LoVo (cell line): ENCODE measurements around the gene CCDC174.

ENCODE experiments used
- DNase-seq: peaks from one replicate; pipeline ENCODE4 v3.0.0-alpha.2; 2016; ENCODE audit warnings: low spot score

Gene CCDC174

DNA sequence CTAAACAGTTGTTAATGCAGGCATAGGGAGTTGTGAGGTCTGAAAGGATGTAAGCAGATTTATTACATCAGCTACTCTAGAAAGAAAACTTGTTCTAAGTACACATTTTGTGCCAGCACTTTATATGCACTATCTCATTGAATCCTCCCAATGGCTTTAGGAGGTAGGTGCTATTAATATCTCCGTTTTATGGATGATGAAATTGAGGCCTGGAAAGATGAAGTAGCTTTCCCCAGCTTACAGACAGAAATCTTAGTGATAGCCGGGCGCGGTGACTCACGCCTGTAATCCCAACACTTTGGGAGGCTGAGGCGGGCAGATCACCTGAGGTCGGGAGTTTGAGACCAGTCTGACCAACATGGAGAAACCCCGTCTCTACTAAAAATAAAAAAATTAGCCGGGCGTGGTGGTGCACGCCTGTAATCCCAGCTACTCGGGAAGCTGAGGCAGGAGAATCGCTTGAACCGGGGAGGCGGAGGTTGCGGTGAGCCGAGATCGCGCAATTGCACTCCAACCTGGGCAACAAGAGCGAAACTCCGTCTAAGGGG lies 872 bp downstream of the CCDC174 start:
- peak; percentile 15 for DNase-seq

DNA sequence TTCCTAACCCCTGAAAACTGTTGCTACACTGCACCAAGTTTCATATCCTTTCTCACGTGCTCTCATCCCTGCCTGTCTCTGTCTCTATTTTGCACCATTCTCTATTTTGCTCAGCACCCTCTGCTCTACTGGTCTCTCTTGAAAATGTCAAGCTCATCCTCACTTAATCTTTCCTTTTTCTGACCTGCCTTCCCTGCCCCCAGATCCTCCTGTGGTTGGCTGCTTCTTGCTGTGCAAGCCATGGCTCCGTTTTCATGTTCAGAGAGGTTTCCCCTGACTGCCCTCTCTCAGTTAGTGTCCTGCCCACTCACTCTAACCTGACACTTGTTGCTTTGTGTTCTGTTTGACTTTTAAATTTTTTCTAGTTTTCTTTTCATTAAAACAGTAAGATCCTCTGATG lies 6.0 kb downstream of the CCDC174 start:
- DNase-seq: no peak

DNA sequence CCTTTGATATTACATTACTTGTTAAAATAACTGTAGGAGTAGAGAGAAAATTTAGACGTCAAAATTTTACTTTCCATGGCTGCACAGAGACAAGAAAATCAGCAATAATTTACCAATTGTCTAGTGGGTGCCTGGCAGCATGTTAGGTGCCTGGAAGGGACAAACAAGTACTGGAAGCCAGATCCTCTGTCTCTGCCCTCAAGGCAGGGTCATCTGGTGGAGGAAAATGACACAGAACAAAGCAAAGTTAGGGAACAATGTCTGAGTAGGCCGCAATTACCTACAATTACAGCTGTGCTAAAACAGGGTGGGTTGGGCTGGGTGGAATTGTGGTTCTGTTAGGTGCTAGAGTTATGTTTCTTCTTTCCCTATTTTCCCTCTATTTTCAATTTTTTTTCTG lies 7.4 kb downstream of the CCDC174 start:
- DNase-seq: no peak

DNA sequence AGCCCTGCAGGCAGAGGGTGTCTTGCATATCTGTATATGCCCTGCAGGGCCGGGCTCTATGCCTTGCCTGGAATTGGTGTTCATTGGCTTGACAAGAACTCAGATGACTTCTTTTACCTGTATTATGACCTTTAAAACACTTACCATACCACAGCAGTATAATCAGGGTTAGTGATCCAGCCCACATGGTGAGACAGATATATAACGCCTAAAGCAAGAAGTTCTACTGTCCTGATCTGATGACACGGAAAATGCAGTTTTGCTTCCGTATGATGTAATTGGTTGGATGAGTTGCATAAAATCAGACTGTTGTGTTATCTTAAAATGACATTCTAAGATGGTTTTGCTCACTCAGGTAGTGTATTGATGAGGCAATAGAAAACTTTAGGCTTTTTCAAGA lies 9.4 kb downstream of the CCDC174 start:
- DNase-seq: no peak

DNA sequence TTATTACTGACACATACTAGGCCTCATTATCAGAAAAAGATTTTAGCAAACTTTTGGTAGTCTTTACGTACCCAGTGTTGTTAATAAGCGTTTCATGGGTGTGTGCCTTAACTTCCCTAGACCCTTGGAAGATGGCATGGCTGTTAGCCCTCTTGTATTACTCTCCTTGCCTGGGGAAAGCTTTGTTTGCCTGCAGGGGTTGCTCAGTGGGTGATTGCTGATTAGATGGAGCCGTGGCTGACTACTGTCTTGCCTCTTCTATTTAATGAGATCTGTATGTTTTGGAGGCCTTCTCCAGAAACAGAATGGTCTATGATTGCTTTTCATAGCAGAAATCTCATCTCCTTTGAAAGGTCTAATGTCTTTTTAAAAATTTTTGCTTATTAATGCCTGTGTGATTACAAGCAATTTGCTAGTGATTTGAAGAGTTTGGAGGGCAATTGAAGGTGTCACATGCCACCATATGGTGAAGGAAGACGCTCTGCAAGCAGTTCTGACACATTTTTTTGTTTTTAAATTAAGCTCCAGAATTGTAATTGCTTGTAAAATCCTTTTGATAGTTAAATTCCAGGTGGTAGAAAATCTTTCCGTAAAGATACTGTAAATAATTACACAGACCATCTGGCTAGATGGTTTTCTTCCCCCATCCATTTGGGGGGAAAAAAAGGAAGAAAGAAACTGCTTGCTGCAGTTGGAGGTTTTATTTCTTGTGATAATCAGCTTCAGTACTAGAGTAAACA lies 12.0 kb downstream of the CCDC174 start:
- DNase-seq: no peak

DNA sequence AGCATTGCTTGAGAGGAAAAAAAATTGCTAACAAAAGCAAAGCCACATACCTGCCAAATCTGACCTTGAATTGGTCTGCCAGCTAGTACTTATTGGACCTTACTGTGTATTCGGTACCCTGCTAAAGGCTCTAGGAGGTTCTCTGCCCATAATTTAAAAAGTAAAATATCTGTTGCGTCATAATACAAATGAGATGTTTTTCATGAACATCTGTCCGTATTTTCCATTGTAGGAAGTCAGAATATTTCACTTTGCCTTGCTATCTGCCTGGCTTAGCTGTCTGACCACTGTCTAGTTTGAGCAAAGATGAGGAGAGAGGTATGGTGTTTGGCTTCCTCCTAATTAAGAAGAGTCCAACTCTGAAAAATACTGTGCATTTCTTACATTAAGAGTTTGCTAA lies 12.6 kb downstream of the CCDC174 start:
- no peak for DNase-seq

DNA sequence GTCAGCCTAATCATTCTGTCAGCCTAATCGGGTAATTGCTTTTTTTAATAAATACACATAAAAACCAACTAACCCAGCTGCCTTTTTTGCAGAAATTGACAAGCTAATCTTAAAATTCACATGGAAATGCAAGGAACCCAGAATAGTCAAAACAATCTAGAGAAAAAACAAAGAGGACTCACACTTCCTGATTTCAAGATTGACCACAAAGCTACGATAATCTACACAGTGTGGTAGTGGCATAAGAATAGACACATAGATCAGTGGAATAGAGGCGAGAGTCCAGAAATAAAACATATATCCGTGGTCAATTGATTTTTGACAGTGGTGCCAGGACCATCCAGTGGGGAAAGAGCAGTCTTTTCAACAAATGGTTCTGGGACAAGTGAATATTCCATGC lies 21.0 kb downstream of the CCDC174 start:
- DNase-seq: no peak

DNA sequence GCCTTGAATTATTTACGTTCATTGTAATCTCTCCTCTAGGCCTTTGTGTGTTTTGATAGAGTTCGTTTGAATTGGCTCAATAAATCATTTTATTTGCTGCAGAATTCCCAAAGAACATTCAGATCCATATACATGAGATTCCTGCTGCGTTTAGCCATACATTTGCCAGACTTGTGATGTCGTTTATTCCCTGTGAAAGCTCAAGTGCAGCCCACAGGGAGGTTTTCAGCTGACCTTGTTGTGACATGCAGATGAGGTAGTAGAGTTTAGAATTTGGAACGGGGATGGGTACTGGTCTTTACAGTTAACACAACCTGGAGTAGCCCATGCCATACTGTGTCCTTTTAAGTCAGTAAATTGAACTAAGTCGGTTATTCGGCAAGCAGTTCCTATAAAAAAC lies 23.3 kb downstream of the CCDC174 start, which contains the start of gene C3orf20:
Gene C3orf20, plus strand, starts transcription at position 301 of the 400 bp plus-strand sequence. CDS start 7,573 bp downstream, outside the sequence.
- DNase-seq: no peak

DNA sequence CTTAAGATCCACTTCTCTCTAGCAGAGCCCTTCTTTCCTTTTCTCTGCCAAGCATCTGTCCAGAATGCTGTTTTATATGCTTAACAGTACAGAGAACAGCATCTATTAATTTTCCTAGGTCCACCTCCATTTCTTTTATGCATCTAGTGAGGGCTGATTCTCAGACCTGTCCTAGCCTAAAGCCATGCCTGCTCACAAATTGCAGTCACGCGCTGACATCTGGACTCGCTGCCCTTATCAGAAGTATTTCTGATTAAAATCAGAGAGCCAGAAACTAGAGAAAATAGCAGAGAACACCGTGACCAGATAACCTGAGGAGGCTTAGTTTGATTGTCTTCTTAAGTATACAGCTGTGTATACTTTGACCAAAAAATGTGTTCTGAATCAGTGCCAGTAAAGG lies 25.3 kb downstream of the CCDC174 start:
- no peak for DNase-seq

DNA sequence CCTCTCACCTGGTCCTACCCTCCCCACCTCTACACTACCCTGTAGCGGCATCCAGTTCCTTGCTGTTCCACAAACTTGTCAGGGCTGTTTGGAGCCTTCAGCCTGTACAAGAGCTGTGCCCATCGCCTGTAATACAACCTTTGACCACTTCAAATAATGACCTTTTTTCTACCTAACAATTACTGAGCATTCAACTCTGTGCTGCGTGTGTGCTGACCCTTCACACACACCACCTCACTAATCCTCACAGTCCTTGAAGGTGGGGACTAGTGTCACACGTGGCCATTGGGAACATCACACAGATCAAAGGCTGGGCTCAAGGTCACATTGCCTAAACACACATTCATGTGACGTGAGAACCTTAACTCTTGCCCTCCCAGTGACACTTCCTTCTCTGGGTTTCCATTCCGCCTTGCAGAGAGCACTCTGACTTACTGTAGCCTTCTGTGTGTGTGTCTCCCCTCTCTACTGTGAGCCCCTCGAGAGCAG lies 26.5 kb downstream of the CCDC174 start:
- no peak for DNase-seq

DNA sequence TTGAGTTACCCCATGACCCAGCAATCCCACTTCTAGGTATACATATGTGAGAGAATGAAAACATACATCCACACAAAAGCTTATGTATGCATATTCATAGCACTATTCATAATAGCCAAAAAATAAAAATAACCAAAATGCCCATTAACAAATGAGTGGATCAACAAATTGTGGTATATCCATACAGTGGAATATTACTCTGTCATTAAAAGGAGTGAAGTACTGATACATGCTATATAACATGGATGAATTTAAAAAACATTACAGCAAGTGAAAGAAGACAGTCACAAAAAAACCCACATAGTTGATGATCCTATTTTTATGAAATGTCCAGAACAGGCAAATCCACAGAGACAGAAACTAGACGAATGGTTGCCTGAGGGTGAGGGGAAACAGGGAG lies 28.6 kb downstream of the CCDC174 start:
- no peak for DNase-seq

DNA sequence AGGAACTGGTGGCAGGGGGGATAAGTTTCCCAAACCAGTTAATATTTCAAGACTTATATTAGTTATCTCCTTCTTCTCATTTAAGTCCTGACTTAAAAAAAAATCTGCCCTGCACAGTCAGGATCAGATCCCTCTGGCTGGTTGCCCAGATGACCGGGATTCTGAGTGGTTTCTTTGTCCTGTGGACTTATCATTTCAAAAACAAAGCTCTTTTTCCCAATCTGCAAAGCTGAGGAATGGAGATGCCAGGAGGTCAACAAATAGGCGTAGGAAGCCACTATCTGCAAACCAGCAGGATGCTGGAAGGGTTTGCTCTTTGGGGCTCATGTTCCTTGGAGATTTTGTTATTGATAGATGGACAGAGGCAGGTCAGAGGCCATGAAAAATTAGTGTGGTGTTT lies 29.2 kb downstream of the CCDC174 start:
- no peak for DNase-seq

DNA sequence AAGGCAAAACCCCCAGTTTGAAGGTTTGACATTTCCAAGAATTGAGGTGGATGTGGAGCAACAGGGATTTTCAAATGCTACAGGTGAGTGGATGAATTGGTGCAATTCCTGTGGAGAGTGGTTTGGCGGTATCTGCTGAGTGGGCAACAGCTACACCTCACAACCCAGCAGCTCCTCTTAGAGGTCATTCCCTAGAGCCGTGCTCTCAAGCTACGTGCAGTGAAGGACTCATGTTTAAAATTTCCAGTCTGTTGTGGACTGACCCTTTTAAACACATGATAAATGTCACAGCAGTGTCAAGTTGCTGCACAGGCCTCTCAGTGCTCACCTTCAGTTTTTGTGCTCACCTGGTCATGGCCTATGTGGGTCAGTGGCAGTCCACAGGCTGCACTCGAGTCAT lies 32.9 kb downstream of the CCDC174 start:
- DNase-seq: no peak

DNA sequence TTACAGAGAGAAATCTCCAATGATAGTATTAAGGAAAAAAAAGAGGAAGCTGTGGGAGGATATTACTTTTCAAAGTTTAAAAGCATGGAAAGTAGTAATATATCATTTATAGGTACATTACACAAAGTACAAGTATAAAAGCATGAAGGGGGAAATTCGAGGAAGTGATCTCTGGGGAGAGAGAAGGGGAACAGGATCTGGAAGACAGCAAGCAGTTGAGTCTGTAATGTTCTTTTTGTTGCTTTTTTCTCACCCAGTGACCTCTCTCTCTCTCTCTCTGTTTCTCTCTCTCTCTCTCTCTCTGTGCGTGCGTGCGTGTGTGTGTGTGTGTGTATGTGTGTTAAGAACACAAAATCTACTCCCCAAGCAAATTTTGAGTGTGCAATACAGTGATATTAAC lies 33.6 kb downstream of the CCDC174 start:
- DNase-seq: no peak

DNA sequence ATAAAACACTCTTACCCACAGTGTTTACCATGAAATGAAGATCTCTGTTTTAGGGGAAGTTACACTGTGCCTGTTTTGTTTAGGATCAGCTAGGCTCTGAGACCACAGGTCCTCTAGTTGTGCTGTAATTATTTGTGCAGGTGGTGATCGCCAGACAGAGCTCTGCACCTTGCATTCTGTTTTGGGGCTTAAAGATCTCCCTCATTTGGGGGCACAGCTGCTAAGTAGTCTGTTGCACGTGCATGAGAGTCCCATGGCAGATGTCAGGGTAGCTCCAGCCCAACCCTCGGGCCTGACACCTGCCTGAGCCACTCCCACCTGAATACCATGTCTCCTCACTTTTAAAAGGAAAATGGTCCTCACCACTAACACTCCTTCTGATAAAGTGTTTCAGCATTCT lies 35.8 kb downstream of the CCDC174 start:
- no peak for DNase-seq

DNA sequence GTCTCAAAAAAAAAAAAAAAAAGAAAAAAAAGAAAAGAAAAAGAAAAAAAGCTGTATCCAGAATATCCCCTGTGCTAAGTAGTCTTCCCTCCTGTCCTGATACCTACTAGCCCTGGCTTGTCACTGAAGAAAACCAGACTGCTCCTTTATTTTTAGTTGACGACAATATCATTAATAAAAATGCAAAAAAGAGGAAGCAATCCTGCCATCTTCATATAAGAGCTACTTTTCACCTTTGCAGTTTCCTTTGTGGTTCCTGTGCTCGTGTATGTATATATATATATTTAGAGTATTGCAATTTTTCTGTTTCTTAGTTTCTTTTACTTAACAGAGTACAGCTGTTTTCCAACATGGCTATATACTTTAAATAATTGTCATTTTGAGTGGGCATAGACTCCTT lies 37.0 kb downstream of the CCDC174 start:
- no peak for DNase-seq

DNA sequence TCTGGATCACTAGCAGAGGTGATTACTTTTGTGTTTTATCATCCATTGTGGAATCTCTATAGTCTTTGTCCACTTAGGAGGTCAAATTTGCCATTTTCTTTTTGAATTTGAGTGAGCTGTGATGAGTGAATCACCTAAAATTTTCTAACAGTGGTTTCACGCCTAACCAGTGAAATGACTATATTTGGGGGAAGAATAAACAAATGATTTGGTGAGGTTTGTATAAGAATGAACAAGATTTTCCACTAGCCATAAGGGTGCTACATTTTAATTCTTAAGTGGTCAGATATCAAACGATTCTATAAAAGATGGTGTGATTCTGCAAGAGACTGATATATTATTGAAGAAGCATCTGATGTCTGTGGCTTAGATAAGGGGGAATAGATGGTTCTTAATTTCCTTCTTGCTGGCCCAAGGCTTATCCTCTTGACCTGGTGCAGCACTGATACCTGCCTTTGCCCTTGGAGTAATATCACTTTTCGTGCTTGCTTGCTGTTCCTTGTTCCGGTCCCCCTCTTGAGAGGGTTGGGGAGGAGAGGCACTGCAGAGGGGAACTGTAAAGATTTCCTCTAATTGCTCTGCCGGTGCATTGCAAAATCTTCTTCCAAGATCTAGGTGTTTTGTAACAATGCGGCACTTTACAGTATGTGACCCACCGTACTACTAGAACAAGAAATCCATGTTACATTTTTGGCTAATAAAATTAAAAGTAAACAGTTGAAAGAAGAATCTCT lies 37.9 kb downstream of the CCDC174 start:
- DNase-seq: no peak

DNA sequence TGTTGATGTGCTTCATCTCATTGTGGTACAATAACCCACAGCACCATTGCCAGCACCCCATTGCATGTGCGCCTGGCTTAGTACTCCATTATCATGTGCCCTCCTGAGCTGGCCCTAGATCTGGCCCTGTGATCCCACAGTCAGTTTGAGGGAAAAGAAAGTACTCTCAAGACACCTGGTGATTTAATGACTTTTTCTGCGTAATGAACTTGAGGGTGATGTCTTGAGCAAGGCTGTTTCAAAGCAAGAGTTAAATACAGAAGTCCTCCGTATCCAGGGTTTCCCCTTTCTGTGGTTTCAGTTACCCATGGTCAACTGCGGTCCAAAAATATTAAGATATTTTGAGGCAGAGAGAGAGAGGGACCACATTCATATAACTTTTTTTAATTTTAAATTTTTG lies 39.7 kb downstream of the CCDC174 start:
- DNase-seq: no peak

DNA sequence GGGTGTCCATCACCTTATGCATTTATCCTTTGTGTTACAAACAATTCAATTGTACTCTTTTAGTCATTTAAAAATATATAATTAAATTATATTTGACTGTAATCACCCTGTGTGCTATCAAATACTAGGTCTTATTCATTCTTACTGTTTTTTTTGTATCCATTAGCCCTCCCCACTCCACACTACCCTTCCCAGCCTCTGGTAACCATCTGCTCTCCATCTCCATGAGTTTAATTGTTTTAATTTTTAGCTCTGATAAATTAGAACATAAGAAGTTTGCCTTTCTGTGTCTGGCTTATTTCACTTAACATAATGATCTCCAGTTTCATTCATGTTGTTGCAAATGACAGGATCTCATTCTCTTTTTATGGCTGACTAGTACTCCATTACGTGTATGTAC lies 40.2 kb downstream of the CCDC174 start:
- no peak for DNase-seq

DNA sequence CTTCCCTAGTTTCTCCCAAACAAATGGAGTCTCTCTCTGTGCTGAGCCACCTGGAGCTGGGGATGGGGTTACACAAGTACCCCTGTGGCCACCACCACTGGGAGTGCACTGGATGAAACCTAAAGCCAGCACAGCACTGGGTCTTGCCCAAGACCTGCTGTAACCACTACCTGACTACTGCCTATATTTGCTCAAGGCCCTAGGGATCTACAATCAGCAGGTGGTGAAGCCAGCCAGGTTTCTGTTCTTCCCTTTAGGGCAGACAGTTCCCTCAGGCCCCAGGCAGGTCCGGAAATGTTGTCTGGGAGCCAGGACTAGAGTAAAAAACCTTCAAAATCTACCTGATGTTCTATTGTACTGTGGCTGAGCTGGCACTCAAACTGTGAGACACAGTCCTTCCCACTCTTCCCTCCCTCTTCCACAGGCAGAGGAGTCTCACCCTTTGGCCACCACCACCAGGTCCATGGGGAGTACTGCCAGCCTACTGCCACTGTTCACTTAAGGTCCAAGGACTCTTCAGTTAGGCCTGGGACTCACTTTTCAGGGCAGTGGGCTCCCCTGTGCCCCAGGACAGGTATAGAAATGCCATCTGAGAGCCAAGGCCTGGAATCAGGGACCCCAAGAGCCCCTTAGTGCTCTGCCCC lies 47.2 kb downstream of the CCDC174 start:
- no peak for DNase-seq

DNA sequence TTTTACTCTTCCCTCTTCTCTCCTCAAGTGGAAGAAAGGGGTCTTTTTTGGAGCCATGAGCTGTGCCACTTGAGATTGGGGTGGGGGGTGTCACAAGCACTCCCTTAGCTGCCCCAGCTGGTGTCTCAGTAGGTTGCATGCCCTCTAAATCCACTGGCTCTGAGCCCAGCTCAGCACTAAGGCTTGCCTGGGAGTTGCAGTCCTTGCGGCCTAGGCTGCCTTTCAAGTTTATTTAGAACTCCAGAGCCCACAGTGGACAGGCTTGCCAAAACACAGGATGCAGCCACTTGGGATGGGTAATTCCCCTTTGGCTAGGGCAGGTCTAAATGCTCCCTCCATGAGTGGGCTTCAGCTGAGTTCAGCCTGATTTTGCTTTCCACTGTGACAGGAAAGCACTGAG lies 48.1 kb downstream of the CCDC174 start:
- no peak for DNase-seq

DNA sequence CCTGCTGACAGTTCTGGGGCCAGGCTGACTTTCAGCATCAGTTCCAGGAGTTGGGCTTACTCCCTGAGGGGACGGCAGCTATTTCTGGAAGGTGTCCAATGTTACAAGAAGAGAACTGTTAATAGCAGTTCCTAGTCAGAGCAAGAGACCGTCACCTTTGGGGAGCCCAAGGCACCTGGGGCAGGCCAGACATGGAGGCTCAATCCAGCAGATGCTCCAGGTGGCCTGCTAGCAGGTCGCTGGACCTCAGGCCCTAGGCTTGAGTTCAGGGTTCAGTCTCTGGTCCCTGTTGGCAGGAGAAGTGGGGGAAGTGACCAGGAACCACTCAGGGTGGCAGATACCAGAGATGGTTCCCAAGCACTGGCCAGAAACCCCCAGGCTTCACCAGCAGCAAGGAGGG lies 49.3 kb downstream of the CCDC174 start:
- no peak for DNase-seq

DNA sequence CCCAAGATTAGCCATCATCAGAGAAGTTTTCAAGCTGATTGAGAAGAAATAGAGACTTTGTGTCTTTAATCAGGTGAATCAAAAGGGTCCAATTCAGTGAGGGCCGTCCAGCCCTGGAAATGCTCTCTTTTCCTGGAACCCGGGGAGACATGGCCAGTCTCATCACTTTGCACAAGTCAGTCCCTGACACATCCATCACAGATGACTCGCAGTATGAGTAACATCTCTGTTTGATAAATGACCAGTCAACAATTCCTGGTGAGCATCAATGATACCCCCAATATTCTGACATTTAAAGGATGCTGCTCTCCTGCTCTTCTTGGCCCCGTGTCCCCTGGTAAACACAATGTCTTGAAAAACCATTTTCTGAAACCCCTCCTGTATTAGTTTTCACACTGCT lies 50.1 kb downstream of the CCDC174 start:
- DNase-seq: no peak
